ENCODE results near the gene FRAS1.

DNA sequence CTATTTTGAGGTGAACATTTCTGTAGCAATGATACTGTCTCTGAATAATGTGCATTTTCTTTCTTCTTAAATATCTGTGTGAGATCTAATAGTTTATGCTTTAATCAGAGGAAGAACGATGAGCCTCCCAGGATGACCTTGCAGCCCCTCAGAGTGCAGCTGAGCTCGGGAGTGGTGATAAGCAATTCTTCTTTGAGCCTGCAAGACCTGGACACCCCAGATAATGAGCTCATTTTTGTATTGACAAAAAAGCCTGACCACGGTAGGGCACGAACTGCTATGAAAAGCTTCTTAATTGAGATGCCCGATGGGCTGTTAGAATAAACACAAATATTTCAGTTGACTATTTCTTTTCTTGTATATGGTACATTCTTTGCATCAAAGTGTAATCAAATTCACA is 389.5 kb downstream of the FRAS1 start:
- TF ChIP-seq CTCF (IDR thresholded peaks at IDR 0.05) (no peak), POLR2AphosphoS5 (IDR thresholded peaks at IDR 0.05) (no peak), POLR2A (IDR thresholded peaks at IDR 0.05) (no peak)

All from prostate gland (tissue), 2 donors.